ENCODE measurements around the gene ASF1B. TPM values are rescaled to one million over a fixed set of nuclear protein-coding genes. Genes with fewer than 3 reads are reported as not detected.

The ASF1B gene
- total RNA-seq (2021) (37.1 to 40.4 TPM (median 38.4 TPM) in 3 replicates), Bru-seq, nascent RNA (percentile 73 among the genes with signal in this experiment)
- long read RNA-seq, experiment 1, transcript ASF1B-201 (4 exons, 2,059 nt), result major isoform, 121 of 132 reads
- long read RNA-seq, experiment 1, partial matches to known transcripts, result 2 of 132 reads
- long read RNA-seq, experiment 1, other reads (novel, unspliced or antisense), result 3 of 132 reads
- long read RNA-seq, experiment 2, transcript ASF1B-201 (4 exons, 2,059 nt), result major isoform, 50 of 71 reads
- long read RNA-seq, experiment 2, partial matches to known transcripts, result 7 of 71 reads
- long read RNA-seq, experiment 2, other reads (novel, unspliced or antisense), result 13 of 71 reads
- long read RNA-seq, experiment 3, transcript ASF1B-201 (4 exons, 2,059 nt), result major isoform, 77 of 83 reads
- long read RNA-seq, experiment 3, partial matches to known transcripts, result 1 of 83 reads
- long read RNA-seq, experiment 3, other reads (novel, unspliced or antisense), result 0 of 83 reads

DNA sequence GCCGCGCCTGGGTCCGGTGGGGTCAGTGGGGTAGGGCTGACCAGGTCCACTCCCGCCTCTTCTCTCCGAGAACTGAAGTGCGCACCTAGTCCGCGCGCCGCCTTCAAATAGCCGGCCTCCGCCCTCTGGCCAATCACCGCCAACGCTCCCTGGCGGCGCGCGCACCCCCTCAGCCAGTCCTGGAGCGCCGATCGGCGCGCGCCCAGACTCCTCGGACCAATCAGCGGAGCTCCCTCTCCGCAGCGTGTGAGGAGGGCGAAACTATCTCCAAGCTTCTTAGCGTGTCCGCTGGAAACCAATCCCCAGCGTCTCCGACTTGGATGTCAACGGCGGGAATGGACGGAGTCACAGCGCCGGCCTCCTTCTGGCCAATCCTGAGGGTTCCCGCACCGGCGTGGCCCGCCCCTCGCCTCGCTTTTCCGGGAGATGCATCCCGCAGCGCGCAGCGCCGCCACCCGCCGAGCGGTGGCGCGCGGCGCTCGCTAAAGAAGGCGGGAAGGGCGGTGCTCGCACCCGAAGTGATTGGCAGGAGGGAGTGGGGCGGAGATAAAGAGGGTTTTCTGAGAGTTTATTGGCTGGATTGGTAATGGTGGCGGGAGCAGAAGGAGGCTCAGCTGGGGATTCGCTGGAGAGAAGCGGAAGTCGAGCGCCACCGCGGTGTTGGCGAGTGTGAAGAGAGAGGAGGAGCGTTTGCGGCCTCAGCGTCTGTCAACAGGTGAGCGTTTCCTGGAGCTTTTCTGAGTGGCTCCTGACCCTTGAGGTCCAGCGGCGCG, at the start of gene ASF1B:
ASF1B (minus strand) TSS at position 81 of the 773 bp plus-strand sequence. CDS start 133 bp downstream, outside the sequence.
- Mint-ChIP-seq H3K4me3 (peak within 1 kb of the TSS; percentile 86), H3K27ac (peak within 1 kb of the TSS; percentile 98), H3K27me3 (ENCODE audit: low read depth) (no peaks in the 10 kb centered on the region; the same call in 1 of the 2 replicates), H3K4me1 (peaks cover 19% of the 10 kb centered on the region), H3K36me3 (peaks cover 10% of the 10 kb centered on the region), H3K9me3 (no peaks in the 10 kb centered on the region)
- peak; percentile 90 for ATAC-seq
- POLR2A ChIA-PET, result interaction anchor here (0.5 to 1.8 kb wide), 19 partner anchors 12 to 388 kb away, joined by 3 to 12 read pairs (median 3); partner anchors contain the start of genes DCAF15 and PRKACA
- CTCF ChIA-PET, result interaction anchor here (0.6 to 4.7 kb wide), 88 partner anchors 8 to 984 kb away, joined by 3 to 91 read pairs (median 4); partner anchors contain the start of genes C19orf67, DDX39A, GIPC1 and MISP3
- peak; percentile 98 for DNase-seq (ENCODE audit: low spot score)
- no peak for TF ChIP-seq ZNF423 (CRISPR knock-in tag; IDR thresholded peaks at IDR 0.05)
- TF ChIP-seq NR1H2 (CRISPR knock-in tag; IDR thresholded peaks at IDR 0.05), result no peak
- no peak for TF ChIP-seq NFATC4 (CRISPR knock-in tag; IDR thresholded peaks at IDR 0.05)
- no peak for TF ChIP-seq CREB1 (CRISPR knock-in tag; IDR thresholded peaks at IDR 0.05)
- no peak for TF ChIP-seq RELA (CRISPR knock-in tag; IDR thresholded peaks at IDR 0.05; ENCODE audit: borderline replicate concordance)
- TF ChIP-seq ESRRA (CRISPR knock-in tag; IDR thresholded peaks at IDR 0.05; ENCODE audit: borderline replicate concordance), result 0 out of 2 replicates have a peak, but pooled peaks have one; percentile 47
- TF ChIP-seq, protein P1, sequence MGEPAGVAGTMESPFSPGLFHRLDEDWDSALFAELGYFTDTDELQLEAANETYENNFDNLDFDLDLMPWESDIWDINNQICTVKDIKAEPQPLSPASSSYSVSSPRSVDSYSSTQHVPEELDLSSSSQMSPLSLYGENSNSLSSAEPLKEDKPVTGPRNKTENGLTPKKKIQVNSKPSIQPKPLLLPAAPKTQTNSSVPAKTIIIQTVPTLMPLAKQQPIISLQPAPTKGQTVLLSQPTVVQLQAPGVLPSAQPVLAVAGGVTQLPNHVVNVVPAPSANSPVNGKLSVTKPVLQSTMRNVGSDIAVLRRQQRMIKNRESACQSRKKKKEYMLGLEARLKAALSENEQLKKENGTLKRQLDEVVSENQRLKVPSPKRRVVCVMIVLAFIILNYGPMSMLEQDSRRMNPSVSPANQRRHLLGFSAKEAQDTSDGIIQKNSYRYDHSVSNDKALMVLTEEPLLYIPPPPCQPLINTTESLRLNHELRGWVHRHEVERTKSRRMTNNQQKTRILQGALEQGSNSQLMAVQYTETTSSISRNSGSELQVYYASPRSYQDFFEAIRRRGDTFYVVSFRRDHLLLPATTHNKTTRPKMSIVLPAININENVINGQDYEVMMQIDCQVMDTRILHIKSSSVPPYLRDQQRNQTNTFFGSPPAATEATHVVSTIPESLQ (CRISPR knock-in tag; IDR thresholded peaks at IDR 0.05), result no peak
- TF ChIP-seq, protein P2, sequence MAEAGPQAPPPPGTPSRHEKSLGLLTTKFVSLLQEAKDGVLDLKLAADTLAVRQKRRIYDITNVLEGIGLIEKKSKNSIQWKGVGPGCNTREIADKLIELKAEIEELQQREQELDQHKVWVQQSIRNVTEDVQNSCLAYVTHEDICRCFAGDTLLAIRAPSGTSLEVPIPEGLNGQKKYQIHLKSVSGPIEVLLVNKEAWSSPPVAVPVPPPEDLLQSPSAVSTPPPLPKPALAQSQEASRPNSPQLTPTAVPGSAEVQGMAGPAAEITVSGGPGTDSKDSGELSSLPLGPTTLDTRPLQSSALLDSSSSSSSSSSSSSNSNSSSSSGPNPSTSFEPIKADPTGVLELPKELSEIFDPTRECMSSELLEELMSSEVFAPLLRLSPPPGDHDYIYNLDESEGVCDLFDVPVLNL (CRISPR knock-in tag; IDR thresholded peaks at IDR 0.05; ENCODE audit: borderline replicate concordance, low read depth), result peak; percentile 95
- no peak for TF ChIP-seq TEAD4 (CRISPR knock-in tag; IDR thresholded peaks at IDR 0.05)
- no peak for TF ChIP-seq TCF7 (CRISPR knock-in tag; IDR thresholded peaks at IDR 0.05; ENCODE audit: low read depth)
- no peak for TF ChIP-seq SOX15 (CRISPR knock-in tag; IDR thresholded peaks at IDR 0.05)
- TF ChIP-seq TEAD1 (CRISPR knock-in tag; IDR thresholded peaks at IDR 0.05), result 0 out of 2 replicates have a peak, but pooled peaks have one; percentile 54
- no peak for TF ChIP-seq NFE2L1 (CRISPR knock-in tag; IDR thresholded peaks at IDR 0.05)
- no peak for TF ChIP-seq ZNF416 (CRISPR knock-in tag; IDR thresholded peaks at IDR 0.05)
- no peak for TF ChIP-seq ZNF138 (CRISPR knock-in tag; conservative IDR thresholded peaks at IDR 0.05)
- no peak for TF ChIP-seq GRHL2 (CRISPR knock-in tag; IDR thresholded peaks at IDR 0.05; ENCODE audit: insufficient replicate concordance, severe bottlenecking)
- no peak; the same call in 1 of the 2 replicates for TF ChIP-seq CREM (CRISPR knock-in tag; IDR thresholded peaks at IDR 0.05)
- TF ChIP-seq, protein P3, sequence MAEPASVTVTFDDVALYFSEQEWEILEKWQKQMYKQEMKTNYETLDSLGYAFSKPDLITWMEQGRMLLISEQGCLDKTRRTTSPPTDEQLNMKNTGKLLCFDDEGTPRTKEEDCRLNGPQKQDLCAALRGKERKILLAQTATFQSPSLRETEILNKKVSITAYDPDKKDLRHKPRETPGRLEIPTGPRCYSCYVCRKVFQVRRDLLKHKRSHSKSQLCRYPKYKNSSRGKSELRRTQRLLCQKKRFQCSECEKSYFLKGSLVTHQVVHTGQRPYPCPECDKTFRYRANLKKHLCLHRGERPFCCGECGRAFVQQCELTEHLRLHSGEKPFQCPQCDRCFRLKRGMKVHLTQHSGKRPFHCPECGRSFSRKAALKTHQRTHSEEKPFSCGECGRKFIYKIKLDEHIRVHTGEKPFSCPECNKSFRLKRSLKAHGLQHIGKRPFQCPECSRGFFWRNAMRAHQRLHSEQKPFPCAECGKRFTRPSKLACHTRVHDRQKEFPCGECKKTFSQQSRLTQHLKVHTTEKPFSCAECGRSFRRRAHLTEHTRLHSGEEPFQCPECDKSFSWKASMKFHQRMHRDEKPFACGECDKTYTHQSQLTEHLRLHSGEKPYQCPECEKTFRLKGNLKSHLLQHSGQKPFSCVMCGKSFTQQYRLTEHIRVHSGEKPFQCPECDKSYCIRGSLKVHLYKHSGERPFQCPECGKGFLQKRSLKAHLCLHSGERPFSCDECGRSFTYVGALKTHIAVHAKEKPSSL (CRISPR knock-in tag; conservative IDR thresholded peaks at IDR 0.05), result no peak
- TF ChIP-seq, protein P4, sequence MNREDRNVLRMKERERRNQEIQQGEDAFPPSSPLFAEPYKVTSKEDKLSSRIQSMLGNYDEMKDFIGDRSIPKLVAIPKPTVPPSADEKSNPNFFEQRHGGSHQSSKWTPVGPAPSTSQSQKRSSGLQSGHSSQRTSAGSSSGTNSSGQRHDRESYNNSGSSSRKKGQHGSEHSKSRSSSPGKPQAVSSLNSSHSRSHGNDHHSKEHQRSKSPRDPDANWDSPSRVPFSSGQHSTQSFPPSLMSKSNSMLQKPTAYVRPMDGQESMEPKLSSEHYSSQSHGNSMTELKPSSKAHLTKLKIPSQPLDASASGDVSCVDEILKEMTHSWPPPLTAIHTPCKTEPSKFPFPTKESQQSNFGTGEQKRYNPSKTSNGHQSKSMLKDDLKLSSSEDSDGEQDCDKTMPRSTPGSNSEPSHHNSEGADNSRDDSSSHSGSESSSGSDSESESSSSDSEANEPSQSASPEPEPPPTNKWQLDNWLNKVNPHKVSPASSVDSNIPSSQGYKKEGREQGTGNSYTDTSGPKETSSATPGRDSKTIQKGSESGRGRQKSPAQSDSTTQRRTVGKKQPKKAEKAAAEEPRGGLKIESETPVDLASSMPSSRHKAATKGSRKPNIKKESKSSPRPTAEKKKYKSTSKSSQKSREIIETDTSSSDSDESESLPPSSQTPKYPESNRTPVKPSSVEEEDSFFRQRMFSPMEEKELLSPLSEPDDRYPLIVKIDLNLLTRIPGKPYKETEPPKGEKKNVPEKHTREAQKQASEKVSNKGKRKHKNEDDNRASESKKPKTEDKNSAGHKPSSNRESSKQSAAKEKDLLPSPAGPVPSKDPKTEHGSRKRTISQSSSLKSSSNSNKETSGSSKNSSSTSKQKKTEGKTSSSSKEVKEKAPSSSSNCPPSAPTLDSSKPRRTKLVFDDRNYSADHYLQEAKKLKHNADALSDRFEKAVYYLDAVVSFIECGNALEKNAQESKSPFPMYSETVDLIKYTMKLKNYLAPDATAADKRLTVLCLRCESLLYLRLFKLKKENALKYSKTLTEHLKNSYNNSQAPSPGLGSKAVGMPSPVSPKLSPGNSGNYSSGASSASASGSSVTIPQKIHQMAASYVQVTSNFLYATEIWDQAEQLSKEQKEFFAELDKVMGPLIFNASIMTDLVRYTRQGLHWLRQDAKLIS (CRISPR knock-in tag; IDR thresholded peaks at IDR 0.05; ENCODE audit: borderline replicate concordance), result no peak
- TF ChIP-seq, protein P5, sequence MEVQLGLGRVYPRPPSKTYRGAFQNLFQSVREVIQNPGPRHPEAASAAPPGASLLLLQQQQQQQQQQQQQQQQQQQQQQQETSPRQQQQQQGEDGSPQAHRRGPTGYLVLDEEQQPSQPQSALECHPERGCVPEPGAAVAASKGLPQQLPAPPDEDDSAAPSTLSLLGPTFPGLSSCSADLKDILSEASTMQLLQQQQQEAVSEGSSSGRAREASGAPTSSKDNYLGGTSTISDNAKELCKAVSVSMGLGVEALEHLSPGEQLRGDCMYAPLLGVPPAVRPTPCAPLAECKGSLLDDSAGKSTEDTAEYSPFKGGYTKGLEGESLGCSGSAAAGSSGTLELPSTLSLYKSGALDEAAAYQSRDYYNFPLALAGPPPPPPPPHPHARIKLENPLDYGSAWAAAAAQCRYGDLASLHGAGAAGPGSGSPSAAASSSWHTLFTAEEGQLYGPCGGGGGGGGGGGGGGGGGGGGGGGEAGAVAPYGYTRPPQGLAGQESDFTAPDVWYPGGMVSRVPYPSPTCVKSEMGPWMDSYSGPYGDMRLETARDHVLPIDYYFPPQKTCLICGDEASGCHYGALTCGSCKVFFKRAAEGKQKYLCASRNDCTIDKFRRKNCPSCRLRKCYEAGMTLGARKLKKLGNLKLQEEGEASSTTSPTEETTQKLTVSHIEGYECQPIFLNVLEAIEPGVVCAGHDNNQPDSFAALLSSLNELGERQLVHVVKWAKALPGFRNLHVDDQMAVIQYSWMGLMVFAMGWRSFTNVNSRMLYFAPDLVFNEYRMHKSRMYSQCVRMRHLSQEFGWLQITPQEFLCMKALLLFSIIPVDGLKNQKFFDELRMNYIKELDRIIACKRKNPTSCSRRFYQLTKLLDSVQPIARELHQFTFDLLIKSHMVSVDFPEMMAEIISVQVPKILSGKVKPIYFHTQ (CRISPR knock-in tag; IDR thresholded peaks at IDR 0.05), result no peak
- TF ChIP-seq, protein P6, sequence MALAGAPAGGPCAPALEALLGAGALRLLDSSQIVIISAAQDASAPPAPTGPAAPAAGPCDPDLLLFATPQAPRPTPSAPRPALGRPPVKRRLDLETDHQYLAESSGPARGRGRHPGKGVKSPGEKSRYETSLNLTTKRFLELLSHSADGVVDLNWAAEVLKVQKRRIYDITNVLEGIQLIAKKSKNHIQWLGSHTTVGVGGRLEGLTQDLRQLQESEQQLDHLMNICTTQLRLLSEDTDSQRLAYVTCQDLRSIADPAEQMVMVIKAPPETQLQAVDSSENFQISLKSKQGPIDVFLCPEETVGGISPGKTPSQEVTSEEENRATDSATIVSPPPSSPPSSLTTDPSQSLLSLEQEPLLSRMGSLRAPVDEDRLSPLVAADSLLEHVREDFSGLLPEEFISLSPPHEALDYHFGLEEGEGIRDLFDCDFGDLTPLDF (CRISPR knock-in tag; IDR thresholded peaks at IDR 0.05), result no peak
- no peak for TF ChIP-seq GTF2I (CRISPR knock-in tag; conservative IDR thresholded peaks at IDR 0.05)

All from WTC11 (cell line).